ENCODE results near the gene LURAP1L. TPM values are rescaled to one million over a fixed set of nuclear protein-coding genes. Genes with fewer than 3 reads are reported as not detected.
A peak's percentile ranks its signal among the peaks of the same experiment; 100 is the strongest.

LURAP1L gene
- polyA plus RNA-seq, 1 donor (not counting 4 experiments of a cell fraction or from before 2014, with no cell fraction given): 25.0 TPM

GRCh38 chr9:12808569-12808968 is 33.7 kb downstream of the LURAP1L start:
- H3K9me3 ChIP-seq (ENCODE audit: control insufficient read depth, low read depth, low read length): no peaks in the 10 kb centered on the region
- H3K9me1 ChIP-seq (ENCODE audit: control insufficient read depth, extremely low read depth, insufficient read depth, low read length): no peaks in the 10 kb centered on the region
- H3K4me1 ChIP-seq (ENCODE audit: control insufficient read depth, extremely low read depth, insufficient read depth, low read length): peaks cover 11% of the 10 kb centered on the region
- H3K4me2 ChIP-seq (ENCODE audit: control insufficient read depth, extremely low read depth, insufficient read depth, low read depth, low read length): no peak overlapping the region
- no peak overlapping the region for H3K27ac ChIP-seq (ENCODE audit: control insufficient read depth, insufficient read depth, low read length)
- DNase-seq (ENCODE audit: low read depth, low spot score): no peak
- H3K36me3 ChIP-seq (ENCODE audit: control insufficient read depth in 2 of 2, extremely low read depth in 1 of 2, insufficient read depth in 2 of 2, low read length in 2 of 2): peaks cover 0 to 13% of the 10 kb centered on the region in 2 experiments
- no peak for FAIRE-seq
- dilution Hi-C loops (cut with MboI; ENCODE audit: extremely low pct_ligation_motif_present, low sequenced_read_pairs): no loop called here
- H2AFZ ChIP-seq (ENCODE audit: control insufficient read depth, low read length): no peak overlapping the region
- H3K9ac ChIP-seq (ENCODE audit: control insufficient read depth, extremely low read depth, insufficient read depth, low read length): no peak overlapping the region
- no peaks in the 10 kb centered on the region for H3K27me3 ChIP-seq (ENCODE audit: control insufficient read depth, extremely low read depth, insufficient read depth, low read length)
- H3K79me2 ChIP-seq (ENCODE audit: control insufficient read depth, insufficient read depth, low read length): peaks cover 5% of the 10 kb centered on the region
- TF ChIP-seq, protein P1, sequence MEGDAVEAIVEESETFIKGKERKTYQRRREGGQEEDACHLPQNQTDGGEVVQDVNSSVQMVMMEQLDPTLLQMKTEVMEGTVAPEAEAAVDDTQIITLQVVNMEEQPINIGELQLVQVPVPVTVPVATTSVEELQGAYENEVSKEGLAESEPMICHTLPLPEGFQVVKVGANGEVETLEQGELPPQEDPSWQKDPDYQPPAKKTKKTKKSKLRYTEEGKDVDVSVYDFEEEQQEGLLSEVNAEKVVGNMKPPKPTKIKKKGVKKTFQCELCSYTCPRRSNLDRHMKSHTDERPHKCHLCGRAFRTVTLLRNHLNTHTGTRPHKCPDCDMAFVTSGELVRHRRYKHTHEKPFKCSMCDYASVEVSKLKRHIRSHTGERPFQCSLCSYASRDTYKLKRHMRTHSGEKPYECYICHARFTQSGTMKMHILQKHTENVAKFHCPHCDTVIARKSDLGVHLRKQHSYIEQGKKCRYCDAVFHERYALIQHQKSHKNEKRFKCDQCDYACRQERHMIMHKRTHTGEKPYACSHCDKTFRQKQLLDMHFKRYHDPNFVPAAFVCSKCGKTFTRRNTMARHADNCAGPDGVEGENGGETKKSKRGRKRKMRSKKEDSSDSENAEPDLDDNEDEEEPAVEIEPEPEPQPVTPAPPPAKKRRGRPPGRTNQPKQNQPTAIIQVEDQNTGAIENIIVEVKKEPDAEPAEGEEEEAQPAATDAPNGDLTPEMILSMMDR (optimal IDR thresholded peaks at IDR 0.05 in 1 of 3, IDR thresholded peaks at IDR 0.05 in 1 of 3, conservative IDR thresholded peaks at IDR 0.05 in 1 of 3; ENCODE audit: extremely low read depth in 1 of 3, insufficient read depth in 2 of 3, low read length in 3 of 3): no peak
- TF ChIP-seq EZH2 (IDR thresholded peaks at IDR 0.05; ENCODE audit: low read length): no peak
- no peaks in the 10 kb centered on the region for H4K20me1 ChIP-seq (ENCODE audit: control insufficient read depth, extremely low read depth, insufficient read depth, low read length)
- H3K4me3 ChIP-seq (ENCODE audit: control insufficient read depth in 2 of 3, extremely low read depth in 1 of 3, insufficient read depth in 2 of 3, low read depth in 1 of 3, low read length in 3 of 3): no peak overlapping the region

- Histone ChIP-seq H3K27ac (ENCODE audit: control insufficient read depth, insufficient read depth, low read length) (no peak overlapping the region), H3K9me3 (ENCODE audit: control insufficient read depth, low read depth, low read length) (no peaks in the 10 kb centered on the region), H4K20me1 (ENCODE audit: control insufficient read depth, extremely low read depth, insufficient read depth, low read length) (no peaks in the 10 kb centered on the region), H3K36me3 (ENCODE audit: control insufficient read depth in 2 of 2, extremely low read depth in 1 of 2, insufficient read depth in 2 of 2, low read length in 2 of 2) (peaks cover 0 to 13% of the 10 kb centered on the region in 2 experiments), H3K4me3 (ENCODE audit: control insufficient read depth in 2 of 3, extremely low read depth in 1 of 3, insufficient read depth in 2 of 3, low read depth in 1 of 3, low read length in 3 of 3) (no peak overlapping the region), H3K9me1 (ENCODE audit: control insufficient read depth, extremely low read depth, insufficient read depth, low read length) (no peaks in the 10 kb centered on the region), H2AFZ (ENCODE audit: control insufficient read depth, low read length) (no peak overlapping the region), H3K9ac (ENCODE audit: control insufficient read depth, extremely low read depth, insufficient read depth, low read length) (no peak overlapping the region), H3K4me2 (ENCODE audit: control insufficient read depth, extremely low read depth, insufficient read depth, low read depth, low read length) (no peak overlapping the region), H3K79me2 (ENCODE audit: control insufficient read depth, insufficient read depth, low read length) (peaks cover 5% of the 10 kb centered on the region), H3K27me3 (ENCODE audit: control insufficient read depth, extremely low read depth, insufficient read depth, low read length) (no peaks in the 10 kb centered on the region), H3K4me1 (ENCODE audit: control insufficient read depth, extremely low read depth, insufficient read depth, low read length) (peaks cover 13% of the 10 kb centered on the region)
- FAIRE-seq (peak; percentile 76), DNase-seq (ENCODE audit: low read depth, low spot score) (no peak)
- dilution Hi-C loops (cut with MboI; ENCODE audit: extremely low pct_ligation_motif_present, low sequenced_read_pairs): no loop called here
- no peak for TF ChIP-seq EZH2 (IDR thresholded peaks at IDR 0.05; ENCODE audit: low read length)
- TF ChIP-seq, protein P1 (optimal IDR thresholded peaks at IDR 0.05 in 1 of 3, IDR thresholded peaks at IDR 0.05 in 1 of 3, conservative IDR thresholded peaks at IDR 0.05 in 1 of 3; ENCODE audit: extremely low read depth in 1 of 3, insufficient read depth in 2 of 3, low read length in 3 of 3): no peak
These were observed 34.9 kb downstream of the LURAP1L start for GRCh38 chr9:12809720-12810119.
